Measurements from ENCODE around the gene CSNK2A1.

CSNK2A1 gene

GRCh38 chr20:562232-562897, 18.8 kb upstream of the CSNK2A1 start:
- no peaks in the 10 kb centered on the region for H3K27me3 ChIP-seq (ENCODE audit: control insufficient read depth, insufficient read depth, low read length)
- H3K9me3 ChIP-seq (ENCODE audit: control insufficient read depth, insufficient read depth, low read length) = no peaks in the 10 kb centered on the region
- H3K4me1 ChIP-seq (ENCODE audit: control insufficient read depth, insufficient read depth, low read length) = no peaks in the 10 kb centered on the region
- H3K27ac ChIP-seq (ENCODE audit: low read depth, low read length) = no peak overlapping the region
- H3K36me3 ChIP-seq (ENCODE audit: control insufficient read depth, insufficient read depth, low read length) = no peaks in the 10 kb centered on the region
- H3K9ac ChIP-seq (ENCODE audit: low read depth, low read length) = no peak overlapping the region
- H3K4me3 ChIP-seq (ENCODE audit: low read depth, low read length) = no peak overlapping the region

DNA sequence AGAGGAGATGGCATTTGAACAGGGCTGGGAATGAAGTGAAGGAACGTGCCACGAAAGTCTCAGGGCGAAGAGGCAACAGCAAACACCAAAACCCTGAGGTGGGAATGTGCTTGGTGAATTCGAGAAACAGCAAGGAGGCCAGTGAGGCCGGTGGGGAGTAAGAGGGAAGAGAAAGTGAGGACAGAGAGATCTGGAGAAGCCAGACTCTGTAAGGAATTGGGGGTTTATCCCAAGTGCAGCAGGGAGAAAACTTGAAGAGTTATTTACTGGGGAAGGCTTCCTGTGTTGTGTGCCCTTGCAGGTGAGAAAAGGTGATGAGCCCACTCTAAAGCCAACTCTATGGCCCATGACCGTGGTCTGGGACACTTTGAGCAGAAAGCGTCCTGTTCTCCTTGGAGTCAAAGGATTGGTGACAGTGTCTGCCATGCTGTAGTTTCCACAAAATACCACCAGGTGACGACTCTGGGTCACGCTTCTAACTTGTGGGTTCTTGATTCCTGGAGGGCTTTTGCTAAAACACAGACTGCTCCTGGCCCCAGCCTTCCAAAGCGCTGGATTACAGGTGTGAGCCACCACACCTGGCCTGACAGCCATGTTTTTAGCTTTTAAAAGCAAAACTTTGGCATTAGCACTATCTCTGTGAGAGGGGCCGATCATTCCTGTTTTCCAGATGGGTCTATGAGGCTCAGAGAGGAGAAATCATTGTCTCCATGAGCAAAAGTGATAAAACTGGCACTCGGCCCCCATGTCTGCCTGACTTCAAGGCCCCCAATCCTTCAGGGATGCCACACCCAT, 18.0 kb upstream of the CSNK2A1 start:
- H3K27ac ChIP-seq (ENCODE audit: low read depth, low read length) = no peak overlapping the region
- no peaks in the 10 kb centered on the region for H3K4me1 ChIP-seq (ENCODE audit: control insufficient read depth, insufficient read depth, low read length)
- no peak overlapping the region for H3K4me3 ChIP-seq (ENCODE audit: low read depth, low read length)
- no peaks in the 10 kb centered on the region for H3K27me3 ChIP-seq (ENCODE audit: control insufficient read depth, insufficient read depth, low read length)
- no peaks in the 10 kb centered on the region for H3K36me3 ChIP-seq (ENCODE audit: control insufficient read depth, insufficient read depth, low read length)
- H3K9me3 ChIP-seq (ENCODE audit: control insufficient read depth, insufficient read depth, low read length) = no peaks in the 10 kb centered on the region
- H3K9ac ChIP-seq (ENCODE audit: low read depth, low read length) = no peak overlapping the region

GRCh38 chr20:560680-561079, 17.1 kb upstream of the CSNK2A1 start:
- no peak overlapping the region for H3K4me3 ChIP-seq (ENCODE audit: low read depth, low read length)
- H3K27ac ChIP-seq (ENCODE audit: low read depth, low read length) = no peak overlapping the region
- H3K36me3 ChIP-seq (ENCODE audit: control insufficient read depth, insufficient read depth, low read length) = no peaks in the 10 kb centered on the region
- H3K4me1 ChIP-seq (ENCODE audit: control insufficient read depth, insufficient read depth, low read length) = no peaks in the 10 kb centered on the region
- H3K9me3 ChIP-seq (ENCODE audit: control insufficient read depth, insufficient read depth, low read length) = no peaks in the 10 kb centered on the region
- no peaks in the 10 kb centered on the region for H3K27me3 ChIP-seq (ENCODE audit: control insufficient read depth, insufficient read depth, low read length)
- H3K9ac ChIP-seq (ENCODE audit: low read depth, low read length) = no peak overlapping the region

- Histone ChIP-seq H3K36me3 (ENCODE audit: control insufficient read depth, insufficient read depth, low read length) (no peaks in the 10 kb centered on the region), H3K27ac (ENCODE audit: low read depth, low read length) (no peak overlapping the region), H3K4me3 (ENCODE audit: low read depth, low read length) (no peak overlapping the region), H3K4me1 (ENCODE audit: control insufficient read depth, insufficient read depth, low read length) (no peaks in the 10 kb centered on the region), H3K27me3 (ENCODE audit: control insufficient read depth, insufficient read depth, low read length) (no peaks in the 10 kb centered on the region), H3K9me3 (ENCODE audit: control insufficient read depth, insufficient read depth, low read length) (no peaks in the 10 kb centered on the region), H3K9ac (ENCODE audit: low read depth, low read length) (no peak overlapping the region)
Observed at GRCh38 chr20:558117-558516, 14.5 kb upstream of the CSNK2A1 start.

GRCh38 chr20:556984-557383, 13.4 kb upstream of the CSNK2A1 start:
- H3K36me3 ChIP-seq (ENCODE audit: control insufficient read depth, insufficient read depth, low read length) = no peaks in the 10 kb centered on the region
- H3K4me3 ChIP-seq (ENCODE audit: low read depth, low read length) = no peak overlapping the region
- H3K9me3 ChIP-seq (ENCODE audit: control insufficient read depth, insufficient read depth, low read length) = no peaks in the 10 kb centered on the region
- H3K27me3 ChIP-seq (ENCODE audit: control insufficient read depth, insufficient read depth, low read length) = no peaks in the 10 kb centered on the region
- no peaks in the 10 kb centered on the region for H3K4me1 ChIP-seq (ENCODE audit: control insufficient read depth, insufficient read depth, low read length)
- H3K9ac ChIP-seq (ENCODE audit: low read depth, low read length) = no peak overlapping the region
- H3K27ac ChIP-seq (ENCODE audit: low read depth, low read length) = no peak overlapping the region

- H3K27me3 ChIP-seq (ENCODE audit: control insufficient read depth, insufficient read depth, low read length) = no peaks in the 10 kb centered on the region
- no peak overlapping the region for H3K4me3 ChIP-seq (ENCODE audit: low read depth, low read length)
- no peaks in the 10 kb centered on the region for H3K4me1 ChIP-seq (ENCODE audit: control insufficient read depth, insufficient read depth, low read length)
- no peaks in the 10 kb centered on the region for H3K36me3 ChIP-seq (ENCODE audit: control insufficient read depth, insufficient read depth, low read length)
- H3K9me3 ChIP-seq (ENCODE audit: control insufficient read depth, insufficient read depth, low read length) = no peaks in the 10 kb centered on the region
- H3K27ac ChIP-seq (ENCODE audit: low read depth, low read length) = no peak overlapping the region
- no peak overlapping the region for H3K9ac ChIP-seq (ENCODE audit: low read depth, low read length)
Observed at GRCh38 chr20:555976-556385, 12.4 kb upstream of the CSNK2A1 start.

DNA sequence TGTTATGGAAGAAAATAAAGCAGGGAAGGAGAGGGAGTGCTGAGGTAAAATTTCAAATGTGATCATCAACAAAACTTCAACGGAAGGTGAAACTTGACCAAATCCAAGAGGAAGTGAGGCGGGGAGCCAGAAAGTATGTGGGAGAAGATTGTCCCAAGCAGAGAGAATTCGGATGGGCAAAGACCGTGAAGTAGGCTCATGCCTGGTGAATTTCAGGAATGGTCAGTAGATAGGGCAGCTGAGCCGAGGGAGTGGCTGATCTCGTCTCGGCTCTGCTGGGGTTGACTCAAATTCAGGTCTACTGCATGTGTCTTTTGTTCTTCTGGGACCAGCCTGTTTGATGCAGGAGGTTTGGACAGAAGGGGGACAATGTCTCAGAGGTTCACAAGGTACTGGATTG, 7.0 kb upstream of the CSNK2A1 start:
- H3K9ac ChIP-seq (ENCODE audit: low read depth, low read length) = no peak overlapping the region
- H3K4me3 ChIP-seq (ENCODE audit: low read depth, low read length) = no peak overlapping the region
- no peaks in the 10 kb centered on the region for H3K36me3 ChIP-seq (ENCODE audit: control insufficient read depth, insufficient read depth, low read length)
- no peaks in the 10 kb centered on the region for H3K4me1 ChIP-seq (ENCODE audit: control insufficient read depth, insufficient read depth, low read length)
- H3K9me3 ChIP-seq (ENCODE audit: control insufficient read depth, insufficient read depth, low read length) = no peaks in the 10 kb centered on the region
- H3K27me3 ChIP-seq (ENCODE audit: control insufficient read depth, insufficient read depth, low read length) = peaks cover 10% of the 10 kb centered on the region
- no peak overlapping the region for H3K27ac ChIP-seq (ENCODE audit: low read depth, low read length)

- H3K36me3 ChIP-seq (ENCODE audit: control insufficient read depth, insufficient read depth, low read length) = no peaks in the 10 kb centered on the region
- H3K27ac ChIP-seq (ENCODE audit: low read depth, low read length) = no peak overlapping the region
- H3K4me3 ChIP-seq (ENCODE audit: low read depth, low read length) = no peak overlapping the region
Observed at GRCh38 chr20:549722-550496, 6.3 kb upstream of the CSNK2A1 start.

GRCh38 chr20:548906-549305, 5.3 kb upstream of the CSNK2A1 start:
- H3K27ac ChIP-seq (ENCODE audit: low read depth, low read length) = no peak overlapping the region
- peaks cover 4% of the 10 kb centered on the region for H3K4me1 ChIP-seq (ENCODE audit: control insufficient read depth, insufficient read depth, low read length)
- no peaks in the 10 kb centered on the region for H3K36me3 ChIP-seq (ENCODE audit: control insufficient read depth, insufficient read depth, low read length)
- peaks cover 12% of the 10 kb centered on the region for H3K27me3 ChIP-seq (ENCODE audit: control insufficient read depth, insufficient read depth, low read length)
- no peak overlapping the region for H3K9ac ChIP-seq (ENCODE audit: low read depth, low read length)
- H3K4me3 ChIP-seq (ENCODE audit: low read depth, low read length) = no peak overlapping the region
- no peaks in the 10 kb centered on the region for H3K9me3 ChIP-seq (ENCODE audit: control insufficient read depth, insufficient read depth, low read length)

More at GRCh38 chr20:549722-550496, 6.3 kb upstream of the CSNK2A1 start:
- H3K9ac ChIP-seq (ENCODE audit: low read depth, low read length) = no peak overlapping the region
- H3K9me3 ChIP-seq (ENCODE audit: control insufficient read depth, insufficient read depth, low read length) = no peaks in the 10 kb centered on the region
- no peaks in the 10 kb centered on the region for H3K4me1 ChIP-seq (ENCODE audit: control insufficient read depth, insufficient read depth, low read length)
- H3K27me3 ChIP-seq (ENCODE audit: control insufficient read depth, insufficient read depth, low read length) = peaks cover 12% of the 10 kb centered on the region

DNA sequence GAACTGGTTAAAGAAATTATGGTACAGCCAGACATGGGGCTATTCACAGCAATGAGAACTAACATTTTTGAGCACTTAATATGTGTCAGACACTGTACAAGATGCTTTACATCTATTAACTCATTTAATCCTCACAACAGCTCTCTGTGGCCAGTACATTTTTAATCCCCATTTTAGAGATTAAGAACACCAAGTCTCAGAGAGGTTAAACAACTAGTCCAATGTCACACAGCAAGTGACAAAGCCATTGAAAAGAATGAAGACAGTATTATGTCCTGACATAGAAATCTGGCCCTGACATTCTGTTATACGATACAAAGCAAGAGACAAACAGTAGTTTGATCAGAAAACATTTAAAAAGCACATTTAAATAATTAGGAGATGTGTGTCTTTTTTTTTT, 3.8 kb upstream of the CSNK2A1 start:
- Histone ChIP-seq H3K9ac (ENCODE audit: low read depth, low read length) (no peak overlapping the region), H3K4me1 (ENCODE audit: control insufficient read depth, insufficient read depth, low read length) (peaks cover 4% of the 10 kb centered on the region), H3K36me3 (ENCODE audit: control insufficient read depth, insufficient read depth, low read length) (no peaks in the 10 kb centered on the region), H3K27ac (ENCODE audit: low read depth, low read length) (no peak overlapping the region), H3K4me3 (ENCODE audit: low read depth, low read length) (no peak overlapping the region), H3K27me3 (ENCODE audit: control insufficient read depth, insufficient read depth, low read length) (peaks cover 12% of the 10 kb centered on the region), H3K9me3 (ENCODE audit: control insufficient read depth, insufficient read depth, low read length) (no peaks in the 10 kb centered on the region)

- no peak overlapping the region for H3K27ac ChIP-seq (ENCODE audit: low read depth, low read length)
- H3K4me1 ChIP-seq (ENCODE audit: control insufficient read depth, insufficient read depth, low read length) = peaks cover 9% of the 10 kb centered on the region
- H3K9me3 ChIP-seq (ENCODE audit: control insufficient read depth, insufficient read depth, low read length) = no peaks in the 10 kb centered on the region
- no peak overlapping the region for H3K4me3 ChIP-seq (ENCODE audit: low read depth, low read length)
- H3K9ac ChIP-seq (ENCODE audit: low read depth, low read length) = no peak overlapping the region
- H3K36me3 ChIP-seq (ENCODE audit: control insufficient read depth, insufficient read depth, low read length) = no peaks in the 10 kb centered on the region
- peaks cover 12% of the 10 kb centered on the region for H3K27me3 ChIP-seq (ENCODE audit: control insufficient read depth, insufficient read depth, low read length)
Observed at GRCh38 chr20:546353-546752, 2.8 kb upstream of the CSNK2A1 start.

Data from HUES48 (cell line).